Smooth muscle cell (in vitro differentiated cells): ENCODE measurements around the gene TNNT1. TPM values are rescaled to one million over a fixed set of nuclear protein-coding genes. Genes with fewer than 3 reads are reported as not detected.

Experiments used
- DNase-seq: peaks from one replicate; lab custom pipeline; 2025; ENCODE audit not compliant: unreplicated experiment; lab: John Stamatoyannopoulos, UW
- H2AFZ ChIP-seq: fragments of 200-600 bp; sonication (generic); 2 replicates; pipeline ENCODE4 v1.6.0; 2016; ENCODE audit warnings: antibody characterized with exemption, low read depth, mild to moderate bottlenecking
- H3F3A ChIP-seq: fragments of 200-600 bp; sonication (generic); 2 replicates; pipeline ENCODE4 v1.6.0; 2017; ENCODE audit warnings: antibody characterized with exemption, low read depth
- H3K27ac ChIP-seq: fragments of 200-600 bp; sonication (generic); 2 replicates; pipeline ENCODE4 v1.5.1; 2016; ENCODE audit warnings: low read depth, mild to moderate bottlenecking
- H3K27me3 ChIP-seq: fragments of 200-600 bp; sonication (generic); 2 replicates; pipeline ENCODE4 v1.6.1; 2016; ENCODE audit warnings: low read depth, mild to moderate bottlenecking
- H3K36me3 ChIP-seq: fragments of 200-600 bp; sonication (generic); 2 replicates; pipeline ENCODE4 v1.5.1; 2016; ENCODE audit warnings: low read depth
- H3K4me1 ChIP-seq: fragments of 200-600 bp; sonication (generic); 2 replicates; pipeline ENCODE4 v1.5.1; 2016; ENCODE audit warnings: low read depth
- H3K4me2 ChIP-seq: fragments of 200-600 bp; sonication (generic); 2 replicates; pipeline ENCODE4 v1.6.0; 2016; ENCODE audit warnings: mild to moderate bottlenecking
- H3K4me3 ChIP-seq: fragments of 200-600 bp; sonication (generic); 2 replicates; pipeline ENCODE4 v1.5.1; 2016; ENCODE audit warnings: mild to moderate bottlenecking
- H3K79me2 ChIP-seq: fragments of 200-600 bp; sonication (generic); 2 replicates; pipeline ENCODE4 v1.6.0; 2016; ENCODE audit warnings: low read depth, mild to moderate bottlenecking
- H3K9ac ChIP-seq: fragments of 200-600 bp; sonication (generic); 2 replicates; pipeline ENCODE4 v1.6.0; 2016; ENCODE audit warnings: low read depth
- H3K9me3 ChIP-seq: fragments of 200-600 bp; sonication (generic); replicated peaks from 2 replicates; pipeline ENCODE4 v1.5.1; 2016; ENCODE audit warnings: low read depth
- H4K20me1 ChIP-seq: fragments of 200-600 bp; sonication (generic); 2 replicates; pipeline ENCODE4 v1.6.0; 2016; ENCODE audit warnings: low read depth
- CTCF ChIP-seq: fragments of 200-600 bp; sonication (generic); IDR thresholded peaks from 2 replicates; pipeline ENCODE4 v1.5.1; 2017; ENCODE audit warnings: borderline replicate concordance, mild to moderate bottlenecking, antibody characterized with exemption; ENCODE audit not compliant: insufficient read depth, poor library complexity, severe bottlenecking
- WGBS: methylation state at CpG from one replicate; pipeline ENCODE4 v1.1.7; 2016; ENCODE audit warnings: low lambda C conversion rate; 5-methylcytosine and 5-hydroxymethylcytosine counted together
- polyA plus RNA-seq: library from polyadenylated mRNA; unstranded; fragments of >200 nt; fragmentation: Nextera tagmentation; extraction: Ambion mirVana; gene quantifications from 2 replicates; pipeline ENCODE4 v1.2.1, GENCODE V29; 2016
- total RNA-seq: library from RNA; depleted of rRNA; stranded (reverse); fragments of >200 nt; gene quantifications from 2 replicates; pipeline ENCODE4 v1.2.3, GENCODE V29; 2014

Gene TNNT1
- total RNA-seq (24.9 and 27.1 TPM in 2 replicates), polyA plus RNA-seq (24.5 and 54.0 TPM in 2 replicates)

- Histone ChIP-seq H3K9me3 (no peaks in the 10 kb centered on the region), H3K4me1 (peaks cover 15% of the 10 kb centered on the region), H3K27me3 (peaks cover 4% of the 10 kb centered on the region), H3K4me2 (no peak within 1 kb of the TSS), H3F3A (no peaks in the 10 kb centered on the region), H3K9ac (no peak within 1 kb of the TSS), H3K79me2 (no peaks in the 10 kb centered on the region), H4K20me1 (no peaks in the 10 kb centered on the region), H3K27ac (no peak within 1 kb of the TSS), H2AFZ (no peak within 1 kb of the TSS), H3K36me3 (no peaks in the 10 kb centered on the region), H3K4me3 (no peak within 1 kb of the TSS)
- no peak for DNase-seq
- TF ChIP-seq CTCF, result no peak
- 21% methylated on average over 16 of the region's 18 CpGs for WGBS
Measured at GRCh38 chr19:55149078-55150003, at the start of gene TNNT1. Gene TNNT1, minus strand, starts transcription at chr19:55149206. Its CDS starts 2,049 bp downstream, at chr19:55147157.

GRCh38 chr19:55198651-55199050, 49.6 kb upstream of the TNNT1 start:
- no peaks in the 10 kb centered on the region for H3K79me2 ChIP-seq
- no peaks in the 10 kb centered on the region for H3K4me1 ChIP-seq
- H3K4me3 ChIP-seq, result no peak overlapping the region
- H3F3A ChIP-seq, result no peaks in the 10 kb centered on the region
- DNase-seq, result no peak
- H3K27ac ChIP-seq, result no peak overlapping the region
- H3K9ac ChIP-seq, result no peak overlapping the region
- H3K4me2 ChIP-seq, result no peak overlapping the region
- no peaks in the 10 kb centered on the region for H3K36me3 ChIP-seq
- no peak overlapping the region for H2AFZ ChIP-seq
- TF ChIP-seq CTCF, result no peak
- 71% methylated on average over 5 of the region's 5 CpGs for WGBS
- no peaks in the 10 kb centered on the region for H3K9me3 ChIP-seq
- no peaks in the 10 kb centered on the region for H3K27me3 ChIP-seq
- no peaks in the 10 kb centered on the region for H4K20me1 ChIP-seq

- H4K20me1 ChIP-seq, result no peaks in the 10 kb centered on the region
- no peak overlapping the region for H2AFZ ChIP-seq
- no peaks in the 10 kb centered on the region for H3K27me3 ChIP-seq
- H3K4me3 ChIP-seq, result no peak overlapping the region
- H3K36me3 ChIP-seq, result no peaks in the 10 kb centered on the region
- no peak overlapping the region for H3K4me2 ChIP-seq
- H3K9me3 ChIP-seq, result no peaks in the 10 kb centered on the region
- WGBS, result 69% methylated on average over 4 of the region's 4 CpGs
- no peak for TF ChIP-seq CTCF
- H3K79me2 ChIP-seq, result no peaks in the 10 kb centered on the region
- DNase-seq, result no peak
- H3F3A ChIP-seq, result no peaks in the 10 kb centered on the region
- H3K9ac ChIP-seq, result no peak overlapping the region
- H3K27ac ChIP-seq, result no peak overlapping the region
- H3K4me1 ChIP-seq, result no peaks in the 10 kb centered on the region
Measured at GRCh38 chr19:55197528-55197927, 48.5 kb upstream of the TNNT1 start.
